Neural cell (in vitro differentiated cells): ENCODE results near the gene ABL2. TPM values are rescaled to one million over a fixed set of nuclear protein-coding genes. Genes with fewer than 3 reads are reported as not detected.

ENCODE experiments used
- H2AFZ ChIP-seq: fragments of 200-600, 300-800 bp; sonication (generic), shearing (Covaris generic); 2 replicates; pipeline ENCODE4 v1.6.0; 2014; ENCODE audit warnings: low read depth, mild to moderate bottlenecking, antibody characterized with exemption, low read length, moderate library complexity
- H3F3A ChIP-seq: fragments of 200-600 bp; shearing (Covaris generic); 2 replicates; pipeline ENCODE4 v1.6.1; 2016; ENCODE audit warnings: mild to moderate bottlenecking, moderate library complexity, mixed read lengths, antibody characterized with exemption, low read length; ENCODE audit not compliant: insufficient read depth, poor library complexity, severe bottlenecking
- H3K27ac ChIP-seq: fragments of 200-600, 300-800 bp; sonication (generic), shearing (Covaris generic); 2 replicates; pipeline ENCODE4 v1.5.1; 2014; ENCODE audit warnings: mild to moderate bottlenecking, low read length, moderate library complexity
- H3K27me3 ChIP-seq: fragments of 300-800, 200-600 bp; sonication (generic), shearing (Covaris generic); 2 replicates; pipeline ENCODE4 v1.6.0; 2014; ENCODE audit warnings: mild to moderate bottlenecking, low read depth, low read length, moderate library complexity; ENCODE audit not compliant: insufficient read depth
- H3K36me3 ChIP-seq: fragments of 300-800, 200-600 bp; sonication (generic), shearing (Covaris generic); 2 replicates; pipeline ENCODE4 v1.5.1; 2014; ENCODE audit warnings: mild to moderate bottlenecking, antibody characterized with exemption, low read length, moderate library complexity; ENCODE audit not compliant: insufficient read depth
- H3K4me2 ChIP-seq: fragments of 300-800, 200-600 bp; sonication (generic), shearing (Covaris generic); 2 replicates; pipeline ENCODE4 v1.6.0; 2014; ENCODE audit warnings: mild to moderate bottlenecking, low read length
- H3K4me3 ChIP-seq: fragments of 300-800, 200-600 bp; sonication (generic), shearing (Covaris generic); 2 replicates; pipeline ENCODE4 v1.5.1; 2014; ENCODE audit warnings: mild to moderate bottlenecking, low read length, moderate library complexity
- H3K79me2 ChIP-seq: fragments of 200-600 bp; shearing (Covaris generic); replicated peaks from 2 replicates; pipeline ENCODE4 v1.6.0; 2014; ENCODE audit warnings: mild to moderate bottlenecking, low read length, moderate library complexity; ENCODE audit not compliant: insufficient read depth
- H3K9ac ChIP-seq: fragments of 300-800, 200-600 bp; sonication (generic), shearing (Covaris generic); 2 replicates; pipeline ENCODE4 v1.6.1; 2016; ENCODE audit warnings: mild to moderate bottlenecking, low read length, mixed read lengths
- H3K9me2 ChIP-seq: fragments of 200-600 bp; shearing (Covaris generic); 2 replicates; pipeline ENCODE4 v1.6.1; 2016; ENCODE audit warnings: mild to moderate bottlenecking, low read length, mixed read lengths; ENCODE audit not compliant: insufficient read depth
- H3K9me3 ChIP-seq: fragments of 200-600, 300-800 bp; sonication (generic), shearing (Covaris generic); 2 replicates; pipeline ENCODE4 v1.6.1; 2016; ENCODE audit warnings: mild to moderate bottlenecking, mixed run types, low read length, moderate library complexity, mixed read lengths
- H4K20me1 ChIP-seq: fragments of 200-600 bp; shearing (Covaris generic); 2 replicates; pipeline ENCODE4 v1.6.1; 2016; ENCODE audit warnings: mild to moderate bottlenecking, mixed run types; ENCODE audit not compliant: insufficient read depth
- CTCF ChIP-seq: fragments of 450-650 bp; IDR thresholded peaks from 2 replicates; pipeline ENCODE4 v1.5.1; 2014; ENCODE audit warnings: antibody characterized with exemption, mild to moderate bottlenecking, moderate library complexity; ENCODE audit not compliant: poor library complexity, severe bottlenecking
- EP300 ChIP-seq: fragments of 450-650 bp; conservative IDR thresholded peaks from 2 replicates; pipeline ENCODE4 v1.6.1; 2014; ENCODE audit warnings: antibody characterized with exemption, mild to moderate bottlenecking, moderate library complexity; ENCODE audit not compliant: poor library complexity, severe bottlenecking
- EZH2 ChIP-seq: fragments of 200-600, 300-800 bp; shearing (Covaris generic), sonication (generic); IDR thresholded peaks from 2 replicates; pipeline ENCODE4 v1.6.1; 2014; ENCODE audit warnings: antibody characterized with exemption, low read length, borderline replicate concordance, mild to moderate bottlenecking; ENCODE audit not compliant: insufficient read depth, poor library complexity, severe bottlenecking
- MXI1 ChIP-seq: fragments of 450-650 bp; conservative IDR thresholded peaks from 2 replicates; pipeline ENCODE4 v1.6.1; 2014; ENCODE audit warnings: antibody characterized with exemption, mild to moderate bottlenecking; ENCODE audit not compliant: poor library complexity, severe bottlenecking
- POLR2AphosphoS5 ChIP-seq: IDR thresholded peaks from 2 replicates; pipeline ENCODE4 v1.6.1; 2012
- RAD21 ChIP-seq: fragments of 450-650 bp; conservative IDR thresholded peaks from 2 replicates; pipeline ENCODE4 v1.6.1; 2014; ENCODE audit warnings: antibody characterized with exemption, mild to moderate bottlenecking, moderate library complexity
- REST ChIP-seq: IDR thresholded peaks from 2 replicates; pipeline ENCODE4 v1.6.1; 2012; ENCODE audit warnings: borderline replicate concordance
- SMC3 ChIP-seq: fragments of 450-650 bp; conservative IDR thresholded peaks from 2 replicates; pipeline ENCODE4 v1.6.1; 2014; ENCODE audit warnings: antibody characterized with exemption, mild to moderate bottlenecking, moderate library complexity; ENCODE audit not compliant: poor library complexity
- TAF1 ChIP-seq: IDR thresholded peaks from 2 replicates; pipeline ENCODE4 v1.6.1; 2012; ENCODE audit warnings: low read depth
- polyA plus RNA-seq: library from polyadenylated mRNA; depleted of rRNA; stranded (reverse); fragments of >200 nt; gene quantifications from 2 replicates; pipeline ENCODE4 v1.2.3, GENCODE V29; 2014

ABL2 gene
- polyA plus RNA-seq, 1 donor from 2014 or later: 9.8 TPM

GRCh38 chr1:179104611-179105250, 124.7 kb downstream of the ABL2 start:
- no peak for TF ChIP-seq EZH2
- no peak for TF ChIP-seq CTCF
- TF ChIP-seq EP300: no peak
- no peak for TF ChIP-seq MXI1
- TF ChIP-seq TAF1: no peak
- no peak for TF ChIP-seq RAD21
- no peak for TF ChIP-seq REST
- no peak for TF ChIP-seq SMC3
- no peak for TF ChIP-seq POLR2AphosphoS5
- Histone ChIP-seq H3F3A (no peaks in the 10 kb centered on the region), H3K9me3 (no peaks in the 10 kb centered on the region), H3K9ac (no peak overlapping the region), H4K20me1 (no peaks in the 10 kb centered on the region), H2AFZ (no peak overlapping the region), H3K9me2 (no peaks in the 10 kb centered on the region), H3K27me3 (no peaks in the 10 kb centered on the region), H3K36me3 (no peaks in the 10 kb centered on the region), H3K79me2 (no peaks in the 10 kb centered on the region), H3K4me2 (no peak overlapping the region), H3K4me3 (no peak overlapping the region), H3K27ac (no peak overlapping the region)

DNA sequence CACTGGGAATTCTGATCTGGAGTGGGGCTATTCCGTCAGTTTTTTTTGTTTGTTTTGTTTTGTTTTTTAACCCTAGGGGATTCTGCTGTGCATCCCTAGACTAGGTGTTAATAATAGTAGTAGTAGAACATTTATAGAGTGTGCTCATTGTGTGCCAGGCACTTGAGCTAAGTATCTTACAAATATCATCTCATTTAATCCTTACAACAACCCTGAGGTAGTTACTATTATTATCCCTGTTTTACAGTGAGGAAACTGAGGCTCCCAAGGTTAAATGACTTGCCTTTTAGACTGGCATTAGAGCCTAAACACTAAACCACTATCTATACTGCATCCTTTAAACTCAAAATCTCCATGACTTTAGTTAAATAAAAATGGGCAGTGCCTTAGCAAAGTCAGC, 125.5 kb downstream of the ABL2 start:
- H3K4me2 ChIP-seq: no peak overlapping the region
- H3K27me3 ChIP-seq: no peaks in the 10 kb centered on the region
- TF ChIP-seq MXI1 (no peak), EZH2 (no peak), SMC3 (no peak), CTCF (no peak), TAF1 (no peak), RAD21 (no peak), POLR2AphosphoS5 (no peak)
- H3K36me3 ChIP-seq: no peaks in the 10 kb centered on the region
- no peak overlapping the region for H2AFZ ChIP-seq
- no peak overlapping the region for H3K27ac ChIP-seq
- H3K9ac ChIP-seq: no peak overlapping the region
- H3K9me2 ChIP-seq: no peaks in the 10 kb centered on the region
- no peaks in the 10 kb centered on the region for H3K79me2 ChIP-seq
- no peaks in the 10 kb centered on the region for H4K20me1 ChIP-seq
- H3K4me3 ChIP-seq: no peak overlapping the region
- no peaks in the 10 kb centered on the region for H3K9me3 ChIP-seq
- H3F3A ChIP-seq: no peaks in the 10 kb centered on the region
